Measurements from ENCODE around the gene MID1IP1.

The MID1IP1 gene

GRCh38 chrX:38817004-38817703, 15.9 kb downstream of the MID1IP1 start:
- no peak for DNase-seq

DNA sequence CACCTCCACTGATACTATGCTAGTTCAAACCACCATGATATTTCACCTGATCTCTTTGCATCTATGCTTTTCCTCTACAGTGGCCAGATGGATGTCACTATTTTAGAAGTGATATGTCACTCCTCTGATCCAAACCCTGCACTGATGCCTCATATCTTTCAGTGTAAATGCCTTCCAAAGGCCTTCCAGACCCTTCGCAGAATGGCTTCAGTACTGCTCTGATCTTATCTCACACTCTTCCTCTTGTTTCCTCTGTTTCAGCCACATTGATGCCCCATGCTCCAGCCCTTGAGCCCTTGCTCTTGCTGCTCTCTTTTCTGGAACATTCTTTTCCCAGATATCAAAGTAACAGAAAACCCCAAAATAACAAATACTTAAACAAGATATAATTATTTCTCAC, 17.9 kb downstream of the MID1IP1 start:
- no peak for DNase-seq

DNA sequence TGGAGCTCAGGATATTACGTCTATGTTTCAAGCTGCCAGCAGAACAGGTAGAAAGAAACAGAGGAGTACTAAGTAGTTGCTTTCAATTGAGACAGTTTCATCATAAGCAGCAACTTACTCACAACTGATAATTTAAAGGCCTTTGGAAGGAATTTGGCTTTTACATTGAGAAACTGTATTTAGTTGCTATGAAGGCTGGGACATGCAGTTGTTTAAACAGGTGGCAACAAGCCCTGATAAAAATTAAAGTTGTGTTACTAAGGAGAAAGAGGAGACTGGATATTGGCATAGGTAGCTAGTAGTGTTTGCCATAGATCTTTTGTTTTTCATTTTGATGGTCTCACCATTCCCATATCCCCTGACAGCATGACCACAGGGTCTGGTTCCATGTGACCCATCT, 18.4 kb downstream of the MID1IP1 start:
- no peak for DNase-seq

DNA sequence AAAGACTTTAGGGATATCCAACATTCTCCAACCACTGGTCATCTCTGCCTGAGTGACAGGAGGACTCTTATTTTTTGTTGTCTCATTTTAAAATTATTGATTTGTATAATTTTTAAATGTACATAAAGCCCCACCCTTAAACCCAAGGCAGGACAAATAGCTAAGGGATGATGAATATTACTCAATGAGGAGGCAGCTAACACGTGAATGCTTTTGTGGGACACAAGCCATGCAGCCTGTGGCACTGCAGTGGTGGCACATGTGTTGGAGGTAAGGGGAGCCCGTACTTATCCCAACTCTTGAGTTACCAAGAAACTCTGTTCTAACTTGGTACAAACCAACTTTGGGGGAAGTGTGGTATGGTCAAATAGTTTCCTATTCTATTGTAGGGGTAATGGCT, 19.5 kb downstream of the MID1IP1 start:
- no peak for DNase-seq

- DNase-seq, result no peak
These were observed 22.9 kb downstream of the MID1IP1 start for GRCh38 chrX:38824176-38824575.

- no peak for DNase-seq
These were observed 30.7 kb downstream of the MID1IP1 start for GRCh38 chrX:38831949-38832348.

GRCh38 chrX:38837389-38837788, 36.1 kb downstream of the MID1IP1 start:
- DNase-seq, result no peak

DNA sequence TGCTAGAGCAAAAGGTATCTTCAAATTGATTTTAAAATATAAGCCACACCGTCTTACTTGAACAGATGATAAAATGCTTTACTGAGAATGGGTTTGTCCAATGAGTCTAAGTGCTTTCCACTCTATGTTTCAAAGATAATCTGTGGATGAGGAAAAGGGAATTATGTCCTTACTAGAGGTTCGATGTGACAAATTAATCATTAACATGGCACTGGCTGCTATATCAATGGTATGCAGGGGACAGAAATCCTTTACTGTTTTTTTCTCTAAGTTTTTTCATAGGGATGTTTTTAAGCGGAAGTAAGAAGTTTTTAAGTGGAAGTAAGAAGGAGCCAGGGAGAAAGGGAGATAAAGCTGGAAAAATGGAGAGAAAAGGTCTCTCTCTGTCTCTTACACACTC, 38.0 kb downstream of the MID1IP1 start:
- no peak for DNase-seq

GRCh38 chrX:38839944-38840343, 38.7 kb downstream of the MID1IP1 start:
- DNase-seq, result no peak

DNA sequence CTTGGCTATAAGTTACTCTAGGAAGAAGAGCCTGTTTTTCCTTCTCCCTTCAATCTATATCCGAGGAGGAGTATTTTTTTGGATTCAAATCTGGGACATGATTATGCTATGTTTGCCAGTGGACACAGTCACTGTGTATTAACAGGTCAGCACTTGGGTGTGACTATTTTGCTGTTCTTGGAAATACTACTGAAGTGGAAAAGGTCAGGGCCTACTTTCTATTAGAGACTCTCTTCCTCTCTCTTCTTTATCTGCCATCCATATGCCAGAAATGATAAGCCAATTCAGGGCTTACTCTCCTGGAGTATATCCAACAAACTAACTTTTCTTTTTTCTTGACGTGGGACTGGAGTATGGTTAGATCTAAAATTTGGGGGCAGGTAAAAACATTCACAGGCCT, 40.5 kb downstream of the MID1IP1 start:
- DNase-seq, result no peak

DNA sequence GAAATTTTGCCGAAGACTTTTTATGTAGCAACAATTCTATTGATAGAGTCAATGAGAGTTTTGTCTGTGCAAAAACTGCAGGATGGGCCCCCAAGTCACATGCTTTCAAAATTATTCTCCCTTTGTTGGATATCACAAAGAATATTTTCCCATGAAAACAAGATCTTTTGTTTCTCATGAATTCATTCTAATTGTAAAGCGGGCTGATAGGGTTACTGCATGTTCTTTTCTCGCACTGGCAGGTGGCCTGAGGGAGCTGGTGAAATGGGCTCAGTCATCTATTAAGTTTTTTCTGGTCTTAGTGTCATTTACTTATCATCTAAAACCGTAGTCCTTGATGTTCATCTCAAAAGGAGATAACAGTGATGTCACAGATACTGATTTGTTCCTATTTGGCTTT, 44.2 kb downstream of the MID1IP1 start:
- no peak for DNase-seq

GRCh38 chrX:38847206-38847902, 46.1 kb downstream of the MID1IP1 start:
- DNase-seq, result no peak

DNA sequence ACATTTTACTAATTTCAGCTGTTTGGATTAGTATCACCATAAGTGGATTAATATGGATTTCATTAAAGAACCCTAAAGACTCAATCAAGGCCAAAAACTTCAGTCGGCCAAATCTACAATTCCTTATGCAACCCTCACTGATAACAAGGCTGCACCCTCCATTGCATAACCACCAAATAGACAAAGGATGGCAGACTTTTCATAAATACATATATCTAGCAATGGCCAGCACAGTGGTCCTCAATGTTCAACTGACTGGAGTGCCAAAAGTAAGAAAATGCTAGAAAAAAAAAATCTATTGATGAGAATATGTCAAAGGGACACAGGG, 46.6 kb downstream of the MID1IP1 start:
- no peak for DNase-seq

DNA sequence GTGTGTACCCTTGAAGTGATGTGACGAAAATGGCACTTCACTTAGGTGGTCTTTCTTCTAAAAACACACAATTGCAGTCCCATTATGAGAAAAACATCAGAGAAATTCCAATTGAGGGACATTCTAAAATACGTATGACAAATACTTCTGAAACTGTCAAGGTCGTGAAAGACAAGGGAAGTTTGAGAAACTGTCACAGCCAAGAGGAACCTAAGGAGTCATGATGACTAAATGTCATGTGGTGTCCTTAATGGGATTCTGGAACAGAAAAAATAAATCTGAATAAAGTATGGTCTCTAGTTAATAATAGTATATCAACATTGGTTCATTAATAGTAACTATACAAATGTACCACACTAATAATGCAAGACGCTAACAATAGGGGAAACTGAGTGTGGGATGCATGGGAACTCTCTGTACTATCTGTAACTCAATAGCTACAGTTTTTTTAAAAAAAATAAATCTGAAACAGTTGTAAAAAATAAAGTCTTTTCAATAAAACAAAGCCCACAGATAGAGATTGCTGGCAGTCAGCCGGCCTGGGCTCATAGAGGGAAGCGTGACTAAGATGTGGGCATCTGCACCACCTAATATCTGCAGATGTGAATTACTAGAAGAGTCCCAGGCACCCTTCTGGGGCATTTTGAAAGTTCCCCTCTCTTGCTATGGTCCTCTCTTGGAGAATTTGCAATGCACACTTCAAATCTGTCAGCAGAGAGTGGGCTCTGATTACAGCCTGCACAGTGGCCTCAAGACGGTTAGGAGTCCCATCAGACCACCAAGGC, 47.6 kb downstream of the MID1IP1 start:
- no peak for DNase-seq

DNA sequence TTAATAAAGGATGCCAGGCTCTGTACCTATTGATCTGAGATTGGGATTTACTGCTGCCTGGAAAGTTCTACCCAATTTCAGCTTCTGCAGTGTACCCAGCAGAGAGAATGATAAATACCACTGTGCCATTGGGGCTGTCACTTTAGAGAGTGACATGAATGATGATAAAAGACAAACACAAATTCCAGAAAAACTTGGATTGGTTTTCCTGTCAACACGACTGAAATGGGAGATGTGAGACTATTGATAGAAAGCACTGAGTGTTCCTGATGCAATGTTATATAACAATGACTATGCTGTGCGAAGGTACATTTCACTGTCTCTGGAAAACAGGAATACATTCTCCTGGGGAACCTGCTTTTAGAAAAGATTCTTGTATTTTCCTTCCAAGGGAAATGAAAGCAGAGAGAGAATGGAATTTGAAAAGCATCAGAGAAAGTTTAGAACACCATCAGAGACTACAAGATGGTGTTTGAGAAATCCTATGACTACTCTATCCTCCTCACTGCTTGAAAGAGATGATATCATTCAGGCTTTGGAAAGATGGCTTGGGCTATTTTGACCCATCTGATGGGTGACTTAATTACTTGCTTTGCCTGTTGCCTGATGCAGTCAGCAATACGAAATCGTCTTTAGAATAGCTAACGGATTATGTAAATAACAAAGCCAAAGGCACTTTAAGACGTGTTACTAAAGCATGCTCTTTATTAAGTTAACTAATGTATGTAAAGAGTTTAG, 49.7 kb downstream of the MID1IP1 start:
- no peak for DNase-seq

- no peak for DNase-seq
These were observed 53.0 kb downstream of the MID1IP1 start for GRCh38 chrX:38854305-38854704.
